SU-DHL-6 (cell line): ENCODE data around the gene ATP2A3.

Experiments
- EZH2phosphoT487 ChIP-seq: fragments of 200-600 bp; sonication (generic), shearing (Covaris generic); conservative IDR thresholded peaks from 2 replicates; pipeline ENCODE4 v1.6.1; 2018; ENCODE audit warnings: mild to moderate bottlenecking, antibody characterized with exemption, low read length, moderate library complexity, mixed read lengths
- TF ChIP-seq, protein P1 (sequence below): fragments of 200-600 bp; sonication (generic); IDR thresholded peaks from one replicate; pipeline ENCODE4 v1.5.1; 2017; ENCODE audit warnings: antibody characterized with exemption, mild to moderate bottlenecking, low read length, moderate library complexity; ENCODE audit not compliant: insufficient read depth, poor library complexity, severe bottlenecking

DNA sequence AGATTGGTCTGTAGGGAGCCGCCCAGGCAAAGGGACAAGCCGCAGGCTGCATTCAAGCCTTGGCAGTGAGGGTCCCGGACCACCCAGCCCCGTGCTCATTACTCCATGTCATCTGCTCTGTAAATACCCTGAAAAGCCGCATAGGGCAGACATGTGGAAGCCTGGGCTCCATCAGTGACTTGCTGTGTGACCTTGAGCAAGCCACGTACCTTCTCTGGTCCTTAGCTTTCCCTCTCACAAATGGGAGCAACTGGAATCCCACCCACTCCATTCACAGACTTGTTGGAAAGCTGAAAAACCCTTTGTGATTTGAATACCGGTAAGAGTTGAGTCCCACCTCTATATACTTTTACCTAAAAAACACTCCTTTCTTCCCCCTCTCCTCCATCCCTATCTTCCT, 83.3 kb downstream of the ATP2A3 start:
- TF ChIP-seq, protein P1, sequence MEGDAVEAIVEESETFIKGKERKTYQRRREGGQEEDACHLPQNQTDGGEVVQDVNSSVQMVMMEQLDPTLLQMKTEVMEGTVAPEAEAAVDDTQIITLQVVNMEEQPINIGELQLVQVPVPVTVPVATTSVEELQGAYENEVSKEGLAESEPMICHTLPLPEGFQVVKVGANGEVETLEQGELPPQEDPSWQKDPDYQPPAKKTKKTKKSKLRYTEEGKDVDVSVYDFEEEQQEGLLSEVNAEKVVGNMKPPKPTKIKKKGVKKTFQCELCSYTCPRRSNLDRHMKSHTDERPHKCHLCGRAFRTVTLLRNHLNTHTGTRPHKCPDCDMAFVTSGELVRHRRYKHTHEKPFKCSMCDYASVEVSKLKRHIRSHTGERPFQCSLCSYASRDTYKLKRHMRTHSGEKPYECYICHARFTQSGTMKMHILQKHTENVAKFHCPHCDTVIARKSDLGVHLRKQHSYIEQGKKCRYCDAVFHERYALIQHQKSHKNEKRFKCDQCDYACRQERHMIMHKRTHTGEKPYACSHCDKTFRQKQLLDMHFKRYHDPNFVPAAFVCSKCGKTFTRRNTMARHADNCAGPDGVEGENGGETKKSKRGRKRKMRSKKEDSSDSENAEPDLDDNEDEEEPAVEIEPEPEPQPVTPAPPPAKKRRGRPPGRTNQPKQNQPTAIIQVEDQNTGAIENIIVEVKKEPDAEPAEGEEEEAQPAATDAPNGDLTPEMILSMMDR, result no peak
- TF ChIP-seq EZH2phosphoT487, result no peak
